Fibroblast of mammary gland (primary cell): ENCODE results near the gene GPR84.

Experiments used
- DNase-seq: peaks from one replicate; pipeline ENCODE4 v3.0.0-alpha.2; 2010; ENCODE audit warnings: low read depth
- H3K4me3 ChIP-seq: 2 replicates; pipeline ENCODE4 v1.5.1; 2011; ENCODE audit warnings: low read depth, mild to moderate bottlenecking, low read length, moderate library complexity; ENCODE audit not compliant: control insufficient read depth
- TF ChIP-seq, protein P1 (sequence below): conservative IDR thresholded peaks from 2 replicates; pipeline ENCODE4 v1.5.1; 2011; ENCODE audit warnings: low read depth, low read length, inconsistent platforms; ENCODE audit not compliant: control insufficient read depth, insufficient read depth

GPR84 gene

GRCh38 chr12:54387114-54387467 is 22.8 kb upstream of the GPR84 start:
- no peak overlapping the region for H3K4me3 ChIP-seq
- DNase-seq: no peak
- TF ChIP-seq, protein P1, sequence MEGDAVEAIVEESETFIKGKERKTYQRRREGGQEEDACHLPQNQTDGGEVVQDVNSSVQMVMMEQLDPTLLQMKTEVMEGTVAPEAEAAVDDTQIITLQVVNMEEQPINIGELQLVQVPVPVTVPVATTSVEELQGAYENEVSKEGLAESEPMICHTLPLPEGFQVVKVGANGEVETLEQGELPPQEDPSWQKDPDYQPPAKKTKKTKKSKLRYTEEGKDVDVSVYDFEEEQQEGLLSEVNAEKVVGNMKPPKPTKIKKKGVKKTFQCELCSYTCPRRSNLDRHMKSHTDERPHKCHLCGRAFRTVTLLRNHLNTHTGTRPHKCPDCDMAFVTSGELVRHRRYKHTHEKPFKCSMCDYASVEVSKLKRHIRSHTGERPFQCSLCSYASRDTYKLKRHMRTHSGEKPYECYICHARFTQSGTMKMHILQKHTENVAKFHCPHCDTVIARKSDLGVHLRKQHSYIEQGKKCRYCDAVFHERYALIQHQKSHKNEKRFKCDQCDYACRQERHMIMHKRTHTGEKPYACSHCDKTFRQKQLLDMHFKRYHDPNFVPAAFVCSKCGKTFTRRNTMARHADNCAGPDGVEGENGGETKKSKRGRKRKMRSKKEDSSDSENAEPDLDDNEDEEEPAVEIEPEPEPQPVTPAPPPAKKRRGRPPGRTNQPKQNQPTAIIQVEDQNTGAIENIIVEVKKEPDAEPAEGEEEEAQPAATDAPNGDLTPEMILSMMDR: no peak

- DNase-seq: no peak
- TF ChIP-seq, protein P1: no peak
- no peak overlapping the region for H3K4me3 ChIP-seq
Measured at GRCh38 chr12:54386403-54387113, 22.3 kb upstream of the GPR84 start.

- no peak overlapping the region for H3K4me3 ChIP-seq
- TF ChIP-seq, protein P1: no peak
- no peak for DNase-seq
Measured at GRCh38 chr12:54385251-54385914, 21.1 kb upstream of the GPR84 start.

DNA sequence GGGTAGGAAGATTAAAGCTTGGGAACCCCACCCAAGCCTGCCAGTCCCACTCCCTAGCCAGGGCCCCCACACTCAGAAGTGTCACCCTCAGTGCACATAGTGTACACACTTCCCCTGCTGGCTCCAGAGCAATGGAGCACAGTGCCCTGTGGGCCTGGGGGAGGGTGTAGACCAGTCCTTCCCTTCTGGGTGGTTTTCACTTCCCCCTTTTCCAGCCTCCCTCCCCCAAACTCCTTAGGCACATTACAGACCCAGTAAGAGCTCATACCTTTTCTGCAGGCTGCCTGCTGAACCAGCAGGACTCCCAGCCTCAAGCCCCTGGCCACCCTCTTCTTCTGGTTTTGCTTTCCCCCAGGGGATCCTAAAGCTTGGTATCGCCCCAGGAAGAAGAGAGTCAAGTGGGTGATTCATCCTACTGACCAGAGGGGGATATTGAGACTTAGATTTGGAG is 20.3 kb upstream of the GPR84 start, which contains the start of gene ZNF385A:
ZNF385A (minus strand) TSS at position 143 of the 451 bp plus-strand sequence. CDS start 219 bp downstream, outside the sequence.
- TF ChIP-seq, protein P1: no peak
- H3K4me3 ChIP-seq: no peak within 1 kb of the TSS
- no peak for DNase-seq

DNA sequence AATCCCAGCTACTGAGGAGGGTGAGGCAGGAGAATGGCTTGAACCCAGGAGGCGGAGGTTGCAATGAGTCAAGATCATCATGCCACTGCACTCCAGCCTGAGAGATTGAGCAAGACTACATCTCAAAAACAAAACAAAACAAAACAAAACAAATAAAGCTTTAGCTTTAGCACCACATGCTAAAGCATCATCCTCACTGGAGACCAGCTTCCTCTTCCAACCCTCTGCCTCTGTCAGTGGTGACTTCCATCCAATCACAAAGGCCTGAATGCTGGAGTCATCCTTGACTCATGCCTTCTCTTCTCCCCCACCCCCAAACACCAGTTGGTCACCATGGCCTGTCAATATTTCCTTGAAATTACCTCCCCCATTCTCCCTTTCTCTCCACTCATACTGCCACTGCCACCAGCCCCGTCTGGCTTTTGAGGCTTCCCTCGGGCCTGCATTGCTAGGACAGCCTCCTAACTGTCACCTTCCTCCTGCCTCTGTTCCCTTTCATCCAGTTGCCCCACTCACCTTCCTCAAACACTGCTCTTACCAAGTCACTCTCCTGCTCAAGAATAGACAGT is 18.8 kb upstream of the GPR84 start:
- H3K4me3 ChIP-seq: no peak overlapping the region
- DNase-seq: peak; percentile 99
- TF ChIP-seq, protein P1: no peak

DNA sequence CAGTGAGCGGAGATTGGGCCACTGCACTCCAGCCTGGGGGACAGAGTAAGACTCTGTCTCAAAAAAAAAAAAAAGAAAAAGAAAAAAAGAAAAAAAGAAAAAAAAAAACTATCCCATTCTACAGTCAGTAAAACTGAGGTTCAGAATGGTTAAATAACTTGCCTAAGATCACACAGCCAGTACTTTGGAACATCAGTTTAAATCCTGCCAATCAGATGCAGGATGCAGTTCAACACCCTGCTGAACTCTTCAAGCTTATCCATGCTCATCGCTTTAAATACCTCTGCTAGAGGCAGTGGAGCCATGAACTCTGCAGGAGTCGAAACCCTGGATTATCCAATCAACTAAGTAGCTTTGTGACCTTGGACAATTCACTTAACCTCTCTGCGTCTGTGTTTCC is 16.9 kb upstream of the GPR84 start:
- no peak for DNase-seq
- no peak overlapping the region for H3K4me3 ChIP-seq
- TF ChIP-seq, protein P1: no peak
